Panc1 (cell line): ENCODE data around the gene INSIG2.

Source experiments
- TCF7L2 ChIP-seq: IDR thresholded peaks from 2 replicates; pipeline ENCODE4 v1.6.1; 2011; ENCODE audit warnings: mild to moderate bottlenecking, low read depth, low read length, inconsistent platforms
- TF ChIP-seq, protein P1 (sequence below): fragments of 450-650 bp; IDR thresholded peaks from 2 replicates; pipeline ENCODE4 v1.5.1; 2017; ENCODE audit warnings: mild to moderate bottlenecking

DNA sequence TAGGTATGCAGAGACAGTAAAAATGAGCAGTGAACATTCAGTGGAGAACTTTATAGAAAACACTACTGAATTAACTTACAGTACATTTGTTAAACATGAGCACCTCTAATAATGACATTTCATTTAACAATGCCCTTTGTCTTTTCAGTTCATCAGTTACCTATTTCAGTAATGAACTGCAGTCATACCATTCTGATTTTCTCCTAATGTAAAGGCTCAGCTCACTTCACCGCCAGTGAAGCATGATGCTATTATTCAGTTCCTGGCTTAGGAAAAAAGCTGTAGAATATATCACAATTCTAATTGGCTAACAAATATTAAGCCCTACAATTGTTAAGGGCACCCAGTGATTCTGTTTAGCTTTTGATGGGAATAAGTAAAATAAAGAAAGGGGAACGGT is 37.3 kb upstream of the INSIG2 start:
- TF ChIP-seq, protein P1, sequence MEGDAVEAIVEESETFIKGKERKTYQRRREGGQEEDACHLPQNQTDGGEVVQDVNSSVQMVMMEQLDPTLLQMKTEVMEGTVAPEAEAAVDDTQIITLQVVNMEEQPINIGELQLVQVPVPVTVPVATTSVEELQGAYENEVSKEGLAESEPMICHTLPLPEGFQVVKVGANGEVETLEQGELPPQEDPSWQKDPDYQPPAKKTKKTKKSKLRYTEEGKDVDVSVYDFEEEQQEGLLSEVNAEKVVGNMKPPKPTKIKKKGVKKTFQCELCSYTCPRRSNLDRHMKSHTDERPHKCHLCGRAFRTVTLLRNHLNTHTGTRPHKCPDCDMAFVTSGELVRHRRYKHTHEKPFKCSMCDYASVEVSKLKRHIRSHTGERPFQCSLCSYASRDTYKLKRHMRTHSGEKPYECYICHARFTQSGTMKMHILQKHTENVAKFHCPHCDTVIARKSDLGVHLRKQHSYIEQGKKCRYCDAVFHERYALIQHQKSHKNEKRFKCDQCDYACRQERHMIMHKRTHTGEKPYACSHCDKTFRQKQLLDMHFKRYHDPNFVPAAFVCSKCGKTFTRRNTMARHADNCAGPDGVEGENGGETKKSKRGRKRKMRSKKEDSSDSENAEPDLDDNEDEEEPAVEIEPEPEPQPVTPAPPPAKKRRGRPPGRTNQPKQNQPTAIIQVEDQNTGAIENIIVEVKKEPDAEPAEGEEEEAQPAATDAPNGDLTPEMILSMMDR, result no peak
- no peak for TF ChIP-seq TCF7L2
